ENCODE measurements around the gene CHERP. TPM values are rescaled to one million over a fixed set of nuclear protein-coding genes. Genes with fewer than 3 reads are reported as not detected.
"Not testable (repeated sequence)": the region's sequence is repeated elsewhere in the genome, so short reads cannot be mapped to it uniquely, and the experiment has no call there.

CHERP gene
- total RNA-seq, 1 donor from 2014 or later, result 17.2 TPM

DNA sequence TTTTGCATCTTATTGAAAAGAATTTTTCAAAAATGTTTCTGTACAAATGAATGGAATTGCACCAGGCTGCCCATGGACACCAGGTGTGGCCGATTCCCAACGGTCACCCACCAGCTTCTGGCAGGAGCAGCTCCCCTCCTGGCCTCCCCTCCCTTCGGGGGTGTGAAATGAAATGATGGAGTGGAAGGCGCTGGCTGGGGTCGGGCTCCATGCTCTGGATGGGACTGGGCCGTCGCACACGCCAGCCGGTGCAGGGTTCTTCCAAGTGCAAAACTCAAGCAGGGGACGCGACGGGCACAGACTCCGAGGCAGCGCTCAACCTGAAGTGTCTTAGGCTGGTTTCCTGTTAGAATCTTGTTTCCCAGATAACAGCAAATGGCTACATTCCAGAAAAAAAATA is 24.2 kb downstream of the CHERP start:
- no peak for DNase-seq (ENCODE audit: extremely low spot score in 2 of 2)
- Histone ChIP-seq H3K27me3 (no peaks in the 10 kb centered on the region), H3K9me3 (no peaks in the 10 kb centered on the region), H3K4me1 (no peaks in the 10 kb centered on the region), H3K4me3 (no peak overlapping the region), H3K36me3 (peaks cover 0 to 69% of the 10 kb centered on the region in 2 donors), H3K27ac (no peak overlapping the region)
- intact Hi-C loops (cut with DNase I), result no loop called here
- no peak for TF ChIP-seq POLR2AphosphoS5 (IDR thresholded peaks at IDR 0.05; ENCODE audit: insufficient read depth in 1 of 2, low read depth in 1 of 2)

DNA sequence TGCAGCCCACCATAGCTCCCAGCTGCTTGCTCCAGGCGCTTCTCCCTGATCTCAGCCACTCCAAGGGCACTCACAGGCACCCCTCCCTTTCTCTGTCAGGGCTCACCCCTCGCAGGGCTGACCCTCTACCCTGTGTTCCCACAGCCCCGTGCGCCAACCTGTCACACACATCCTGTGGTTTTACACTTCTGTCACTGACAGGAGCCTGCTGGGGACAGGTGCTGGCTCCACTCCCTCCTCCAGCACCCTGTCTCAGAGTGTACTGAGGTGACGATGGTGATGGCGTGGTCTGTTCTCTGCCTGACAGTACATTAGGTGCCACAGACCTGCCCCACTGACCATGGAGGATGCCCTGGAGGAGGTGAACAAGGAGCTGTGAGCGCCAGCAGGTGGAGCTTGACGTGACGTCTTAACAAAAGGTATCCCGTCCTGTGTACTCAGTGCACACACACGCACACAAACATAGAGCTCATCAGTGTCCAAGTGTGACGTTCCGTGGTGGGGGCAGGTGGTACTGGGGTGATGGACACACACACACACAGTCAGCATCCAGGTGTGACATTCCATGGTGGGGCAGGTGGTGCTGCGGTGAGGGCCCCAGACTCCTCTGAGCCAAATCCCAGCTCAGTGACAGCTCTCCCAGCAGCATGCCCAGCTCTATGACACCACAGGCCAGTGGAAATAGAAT is 25.2 kb downstream of the CHERP start:
- H3K4me3 ChIP-seq, result no peak overlapping the region
- H3K9me3 ChIP-seq, result no peaks in the 10 kb centered on the region
- TF ChIP-seq POLR2A (IDR thresholded peaks at IDR 0.05), result no peak
- no peak for TF ChIP-seq POLR2AphosphoS5 (IDR thresholded peaks at IDR 0.05; ENCODE audit: insufficient read depth in 1 of 2, low read depth in 1 of 2)
- TF ChIP-seq, protein P1, sequence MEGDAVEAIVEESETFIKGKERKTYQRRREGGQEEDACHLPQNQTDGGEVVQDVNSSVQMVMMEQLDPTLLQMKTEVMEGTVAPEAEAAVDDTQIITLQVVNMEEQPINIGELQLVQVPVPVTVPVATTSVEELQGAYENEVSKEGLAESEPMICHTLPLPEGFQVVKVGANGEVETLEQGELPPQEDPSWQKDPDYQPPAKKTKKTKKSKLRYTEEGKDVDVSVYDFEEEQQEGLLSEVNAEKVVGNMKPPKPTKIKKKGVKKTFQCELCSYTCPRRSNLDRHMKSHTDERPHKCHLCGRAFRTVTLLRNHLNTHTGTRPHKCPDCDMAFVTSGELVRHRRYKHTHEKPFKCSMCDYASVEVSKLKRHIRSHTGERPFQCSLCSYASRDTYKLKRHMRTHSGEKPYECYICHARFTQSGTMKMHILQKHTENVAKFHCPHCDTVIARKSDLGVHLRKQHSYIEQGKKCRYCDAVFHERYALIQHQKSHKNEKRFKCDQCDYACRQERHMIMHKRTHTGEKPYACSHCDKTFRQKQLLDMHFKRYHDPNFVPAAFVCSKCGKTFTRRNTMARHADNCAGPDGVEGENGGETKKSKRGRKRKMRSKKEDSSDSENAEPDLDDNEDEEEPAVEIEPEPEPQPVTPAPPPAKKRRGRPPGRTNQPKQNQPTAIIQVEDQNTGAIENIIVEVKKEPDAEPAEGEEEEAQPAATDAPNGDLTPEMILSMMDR (IDR thresholded peaks at IDR 0.05), result no peak
- H3K27me3 ChIP-seq, result no peaks in the 10 kb centered on the region
- H3K36me3 ChIP-seq, result peaks cover 0 to 64% of the 10 kb centered on the region in 2 donors
- DNase-seq (ENCODE audit: extremely low spot score in 2 of 2), result no peak
- H3K4me1 ChIP-seq, result no peaks in the 10 kb centered on the region
- H3K27ac ChIP-seq, result no peak overlapping the region
- intact Hi-C loops (cut with DNase I), result no loop called here

DNA sequence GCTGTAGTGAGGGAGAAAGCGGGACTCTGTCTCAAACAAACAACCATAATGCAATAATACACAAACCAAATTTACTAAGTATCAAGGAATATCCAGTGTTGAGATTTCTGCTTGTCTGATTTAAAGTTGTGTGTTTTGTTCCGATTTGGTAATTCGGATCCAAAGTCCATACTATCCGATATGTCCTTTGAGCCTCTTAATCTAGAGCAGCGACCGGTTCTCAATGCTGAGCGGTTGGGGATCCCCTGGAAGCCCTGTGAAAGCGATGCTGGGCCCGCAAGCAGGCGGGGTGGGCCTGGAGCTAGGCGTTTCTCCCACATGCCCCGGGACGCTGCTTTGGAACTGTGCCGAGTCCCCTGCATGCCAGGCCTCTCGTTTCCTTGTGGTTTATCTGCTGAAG is 25.9 kb downstream of the CHERP start:
- intact Hi-C loops (cut with DNase I), result no loop called here
- Histone ChIP-seq H3K9me3 (no peaks in the 10 kb centered on the region), H3K4me3 (no peak overlapping the region), H3K27ac (no peak overlapping the region), H3K36me3 (peaks cover 0 to 63% of the 10 kb centered on the region in 2 donors), H3K4me1 (no peaks in the 10 kb centered on the region), H3K27me3 (no peaks in the 10 kb centered on the region)
- no peak for DNase-seq (ENCODE audit: extremely low spot score in 2 of 2)
- no peak for TF ChIP-seq POLR2AphosphoS5 (IDR thresholded peaks at IDR 0.05; ENCODE audit: insufficient read depth in 1 of 2, low read depth in 1 of 2)
- TF ChIP-seq POLR2A (IDR thresholded peaks at IDR 0.05), result no peak
- TF ChIP-seq, protein P1 (IDR thresholded peaks at IDR 0.05), result no peak

DNA sequence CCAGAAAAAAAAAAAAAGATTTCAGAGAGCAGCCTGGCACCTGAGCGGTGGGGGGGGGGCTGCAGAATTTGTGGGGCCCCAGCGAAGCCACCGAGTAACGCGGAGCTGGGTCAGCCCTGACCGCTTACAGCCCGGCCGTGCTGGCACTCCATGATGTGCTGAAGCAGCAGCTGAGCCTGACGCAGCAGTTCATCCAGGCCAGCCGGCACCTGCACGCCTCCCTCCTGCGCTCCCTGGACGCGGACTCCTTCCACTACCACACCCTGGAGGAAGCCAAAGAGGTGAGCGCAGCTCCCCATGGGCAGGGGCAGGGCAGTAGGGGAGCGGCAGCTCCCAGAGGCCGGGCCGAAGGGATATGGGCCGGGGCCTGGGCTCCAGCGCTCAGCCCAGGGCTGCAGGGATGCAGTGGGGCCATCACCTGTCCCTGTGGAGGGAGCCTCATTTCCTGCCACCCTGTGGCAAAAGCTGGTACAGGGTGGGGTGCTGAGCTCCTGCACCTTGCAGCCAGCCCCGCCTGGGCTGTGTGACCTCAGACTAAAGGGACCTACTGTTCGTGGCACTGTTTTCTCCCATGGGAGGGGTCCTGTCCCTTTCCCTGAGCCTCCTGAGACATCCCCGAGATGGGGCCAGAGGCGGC is 27.7 kb downstream of the CHERP start:
- H3K27ac ChIP-seq, result no peak overlapping the region
- H3K9me3 ChIP-seq, result no peaks in the 10 kb centered on the region
- H3K36me3 ChIP-seq, result peaks cover 0 to 63% of the 10 kb centered on the region in 2 donors
- TF ChIP-seq, protein P1 (IDR thresholded peaks at IDR 0.05), result no peak
- no peak for TF ChIP-seq POLR2A (IDR thresholded peaks at IDR 0.05)
- no peak for TF ChIP-seq POLR2AphosphoS5 (IDR thresholded peaks at IDR 0.05; ENCODE audit: insufficient read depth in 1 of 2, low read depth in 1 of 2)
- no peaks in the 10 kb centered on the region for H3K4me1 ChIP-seq
- DNase-seq (ENCODE audit: extremely low spot score in 2 of 2), result no peak
- no peak overlapping the region for H3K4me3 ChIP-seq
- H3K27me3 ChIP-seq, result no peaks in the 10 kb centered on the region
- intact Hi-C loops (cut with DNase I), result no loop called here

DNA sequence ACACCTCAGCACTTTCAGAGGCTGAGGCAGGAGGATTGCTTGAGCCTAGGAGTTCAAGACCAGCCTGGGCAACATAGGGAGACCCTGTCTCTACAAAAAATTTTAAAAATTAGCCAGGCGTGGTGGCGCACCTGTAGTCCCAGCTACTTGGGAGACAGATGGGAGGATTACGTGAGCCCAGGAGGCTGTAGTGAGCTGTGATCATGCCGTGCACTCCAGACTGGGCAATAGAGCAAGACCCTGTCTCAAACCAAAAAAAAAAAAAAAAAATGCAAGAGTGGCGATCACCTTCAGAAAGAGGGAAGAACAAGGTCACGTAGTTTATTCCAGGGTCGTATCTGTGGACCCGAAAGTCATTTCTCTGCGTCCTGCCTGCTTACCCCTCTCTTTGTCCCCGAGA is 29.6 kb downstream of the CHERP start:
- peaks cover 0 to 44% of the 10 kb centered on the region in 2 donors for H3K36me3 ChIP-seq
- H3K4me3 ChIP-seq; H3K9me3 ChIP-seq; H3K27ac ChIP-seq; intact Hi-C loops (cut with DNase I); H3K4me1 ChIP-seq; DNase-seq (ENCODE audit: extremely low spot score in 2 of 2); H3K27me3 ChIP-seq: not testable (repeated sequence)
